Heart left ventricle (tissue), 13 donors: ENCODE results near the gene TANGO2.

ENCODE experiments used
- POLR2A ChIP-seq, 2 donors: fragments of 450-650 bp; IDR thresholded peaks; one replicate each; pipeline ENCODE4 v1.6.1; 2017; ENCODE audit warnings: antibody characterized with exemption in 2 of 2, mild to moderate bottlenecking in 2 of 2, moderate library complexity in 2 of 2
- TF ChIP-seq, protein P1 (sequence below), 12 donors: fragments of 200-600 bp; sonication (generic) in 4 of 12; IDR thresholded peaks; one replicate each; pipeline versions ENCODE4 v1.5.0 to v1.8.0; 2018 to 2022; ENCODE audit warnings: antibody characterized with exemption in 12 of 12, mild to moderate bottlenecking in 5 of 12
- donor health status: ischemic (EF 13 %, LVEDD 7.1; RV severe dilation, severe dysfunction).
- donor health status: DM: no; HTN: yes; CAD: no.
- donor health status: DM: no; HTN: no; CAD: no.
- donor health status: ischemic (EF 25% LVEDD 6.9; RV normal size, moderate dysfunction).
- donor health status: ischemic (EF 25% LVEDD 5.7; RV mildly dilated, moderate dysfunction).
- donor health status: ischemic (EF 35%, LVEDD 5.7; RV mildly dilated, moderate dysfunction).
- donor health status: nonischemic (EF 11% LVEDD 7.7; RV severe dilation, severe dysfunction).
- donor health status: DM: yes; HTN: yes; CAD: no.
- donor health status: PGD.
- donor health status: ischemic (EF 29% LVEDD 5.4; RV normal size, mild dysfunction).
- donor health status: nonischemic (EF 23%, LVEDD 6.1; RV moderate dilation, normal function).

DNA sequence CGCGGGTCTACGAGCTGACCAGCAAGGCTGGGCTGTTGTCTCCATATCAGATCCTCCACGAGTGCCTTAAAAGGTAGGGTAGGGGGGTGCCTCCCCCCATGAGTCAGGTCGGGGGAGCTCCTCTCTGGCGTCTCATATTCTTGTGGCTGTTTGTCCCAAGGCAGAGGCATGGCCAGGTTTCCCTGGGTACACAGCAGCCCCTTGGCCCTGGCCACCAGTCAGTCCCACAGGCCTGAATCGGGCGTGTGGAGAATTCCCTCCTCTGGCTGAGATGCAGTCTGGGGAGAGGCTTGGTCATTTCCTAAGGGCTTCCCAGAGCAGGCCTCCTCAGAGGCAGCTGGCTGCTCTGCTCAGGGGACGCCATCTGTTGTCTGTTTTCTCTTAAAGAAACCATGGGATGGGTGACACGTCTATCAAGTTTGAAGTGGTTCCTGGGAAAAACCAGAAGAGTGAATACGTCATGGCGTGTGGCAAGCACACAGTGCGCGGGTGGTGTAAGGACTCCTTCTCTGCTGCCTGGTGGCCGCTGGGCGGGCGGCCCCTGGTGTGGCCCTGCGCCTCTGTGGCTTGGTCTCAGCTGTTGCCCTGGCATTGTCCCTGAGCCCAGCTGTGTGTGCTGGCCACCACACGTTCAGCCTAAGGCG, 85.4 kb downstream of the TANGO2 start:
- TF ChIP-seq, protein P1, sequence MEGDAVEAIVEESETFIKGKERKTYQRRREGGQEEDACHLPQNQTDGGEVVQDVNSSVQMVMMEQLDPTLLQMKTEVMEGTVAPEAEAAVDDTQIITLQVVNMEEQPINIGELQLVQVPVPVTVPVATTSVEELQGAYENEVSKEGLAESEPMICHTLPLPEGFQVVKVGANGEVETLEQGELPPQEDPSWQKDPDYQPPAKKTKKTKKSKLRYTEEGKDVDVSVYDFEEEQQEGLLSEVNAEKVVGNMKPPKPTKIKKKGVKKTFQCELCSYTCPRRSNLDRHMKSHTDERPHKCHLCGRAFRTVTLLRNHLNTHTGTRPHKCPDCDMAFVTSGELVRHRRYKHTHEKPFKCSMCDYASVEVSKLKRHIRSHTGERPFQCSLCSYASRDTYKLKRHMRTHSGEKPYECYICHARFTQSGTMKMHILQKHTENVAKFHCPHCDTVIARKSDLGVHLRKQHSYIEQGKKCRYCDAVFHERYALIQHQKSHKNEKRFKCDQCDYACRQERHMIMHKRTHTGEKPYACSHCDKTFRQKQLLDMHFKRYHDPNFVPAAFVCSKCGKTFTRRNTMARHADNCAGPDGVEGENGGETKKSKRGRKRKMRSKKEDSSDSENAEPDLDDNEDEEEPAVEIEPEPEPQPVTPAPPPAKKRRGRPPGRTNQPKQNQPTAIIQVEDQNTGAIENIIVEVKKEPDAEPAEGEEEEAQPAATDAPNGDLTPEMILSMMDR (IDR thresholded peaks at IDR 0.05) = no peak
- no peak for TF ChIP-seq POLR2A (IDR thresholded peaks at IDR 0.05)
